LoVo (cell line): Measurements from ENCODE around the gene NIPAL3.
A peak's percentile ranks its signal among the peaks of the same experiment; 100 is the strongest.

ENCODE experiments used
- DNase-seq: peaks from one replicate; pipeline ENCODE4 v3.0.0-alpha.2; 2016; ENCODE audit warnings: low spot score

Gene NIPAL3

DNA sequence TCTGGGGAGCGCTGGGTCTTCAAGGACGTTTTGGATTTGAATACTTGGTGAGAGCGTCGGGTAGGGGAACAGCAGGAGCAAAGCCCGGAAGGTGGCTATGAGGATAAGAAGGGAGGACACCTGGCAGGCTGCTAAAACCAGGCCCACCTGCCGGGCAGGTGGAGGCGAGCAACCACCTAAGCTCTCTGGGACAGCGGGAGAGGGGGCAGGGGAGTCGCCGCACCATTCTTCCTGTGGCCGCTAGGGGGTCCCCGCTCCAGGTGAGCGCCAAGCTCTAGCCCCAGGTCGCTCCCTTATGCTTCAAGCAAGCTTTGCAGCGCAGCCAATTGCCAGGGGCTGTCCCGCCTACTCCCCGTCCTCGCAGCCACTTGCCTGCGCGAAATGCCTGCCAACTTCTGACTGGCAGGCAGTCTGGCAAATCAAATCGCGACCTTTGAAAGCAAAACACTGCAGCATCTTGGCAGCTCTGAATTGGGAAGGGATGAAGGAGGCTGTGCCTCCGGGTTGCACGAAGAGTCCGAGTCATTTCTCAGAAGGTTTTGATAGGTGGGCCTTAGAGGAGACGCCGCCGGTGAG, at the start of gene NIPAL3:
NIPAL3 (plus strand) TSS at position 469 of the 576 bp plus-strand sequence. CDS start 3,746 bp downstream, outside the sequence.
- DNase-seq = peak; percentile 99

GRCh38 chr1:24366707-24367106, 48.9 kb upstream of the NIPAL3 start:
- DNase-seq = no peak

DNA sequence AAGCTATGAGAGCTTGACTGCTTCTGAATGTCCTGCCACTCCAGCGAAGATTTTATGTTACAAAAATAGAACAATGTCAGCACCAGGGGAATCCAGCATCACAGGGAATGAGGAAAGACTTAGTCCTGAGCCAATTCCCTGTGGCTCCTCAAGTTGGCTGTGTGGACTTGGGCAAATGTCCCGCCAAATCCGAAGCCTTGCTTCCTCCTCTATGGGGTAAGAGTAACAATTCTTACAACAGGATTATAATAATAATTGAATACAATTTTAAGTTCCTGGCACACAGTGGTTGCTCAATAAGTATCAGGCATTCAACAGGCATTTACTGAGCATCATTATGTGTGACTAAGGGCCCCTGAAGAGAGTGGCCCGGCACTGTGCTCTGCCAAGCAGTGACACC, 46.4 kb upstream of the NIPAL3 start:
- no peak for DNase-seq

DNA sequence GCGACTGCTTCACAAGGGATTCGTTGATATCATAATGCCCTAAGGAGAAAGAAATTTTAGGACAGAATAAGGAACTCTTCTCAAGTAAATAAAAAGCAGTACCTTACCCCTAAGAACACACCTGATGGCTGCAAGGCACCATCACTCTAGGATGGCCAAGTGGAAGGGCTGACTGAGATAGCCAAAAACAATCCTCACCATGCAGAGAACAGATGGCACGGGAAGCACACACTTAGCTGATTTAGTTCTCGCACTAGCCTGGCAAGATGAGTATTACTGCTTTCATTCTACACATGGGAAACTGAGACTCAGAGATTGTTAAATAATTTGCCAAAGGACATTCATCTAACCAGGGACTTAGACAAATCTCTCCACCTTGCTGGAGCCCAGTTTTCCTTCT, 45.8 kb upstream of the NIPAL3 start:
- DNase-seq = no peak

- no peak for DNase-seq
Measured at GRCh38 chr1:24373044-24373443, 42.6 kb upstream of the NIPAL3 start.

GRCh38 chr1:24373710-24374109, 41.9 kb upstream of the NIPAL3 start:
- DNase-seq = no peak

GRCh38 chr1:24374891-24375786, 40.5 kb upstream of the NIPAL3 start:
- DNase-seq = peak; percentile 70

GRCh38 chr1:24379733-24380315, 35.8 kb upstream of the NIPAL3 start:
- no peak for DNase-seq

DNA sequence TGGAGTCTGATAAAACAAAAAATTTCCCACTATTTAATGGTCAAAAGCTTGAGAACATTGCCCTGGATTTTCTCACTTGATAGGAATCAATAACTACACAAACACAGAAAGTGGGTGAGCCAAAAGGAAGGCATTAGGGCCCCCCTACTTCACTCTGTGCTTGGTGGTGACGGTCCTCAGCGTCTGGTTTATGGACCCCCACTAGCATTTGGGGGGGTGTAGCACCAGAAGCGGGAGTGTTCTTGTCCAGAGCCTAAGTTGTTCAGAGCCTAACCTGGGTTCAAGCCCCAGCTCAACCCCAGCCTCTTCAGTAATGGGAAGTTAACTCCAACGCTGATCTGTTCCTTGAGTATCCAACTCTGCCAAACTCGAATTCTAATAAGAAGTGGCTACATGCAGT, 35.1 kb upstream of the NIPAL3 start:
- DNase-seq = no peak

- DNase-seq = peak; percentile 55
Measured at GRCh38 chr1:24381256-24381655, 34.3 kb upstream of the NIPAL3 start.

- peak; percentile 64 for DNase-seq
Measured at GRCh38 chr1:24382165-24382577, 33.4 kb upstream of the NIPAL3 start.

GRCh38 chr1:24383381-24383940, 32.1 kb upstream of the NIPAL3 start:
- no peak for DNase-seq

- DNase-seq = peak; percentile 63
Measured at GRCh38 chr1:24384251-24385090, 31.1 kb upstream of the NIPAL3 start.

GRCh38 chr1:24385160-24385940, 30.3 kb upstream of the NIPAL3 start:
- no peak for DNase-seq

DNA sequence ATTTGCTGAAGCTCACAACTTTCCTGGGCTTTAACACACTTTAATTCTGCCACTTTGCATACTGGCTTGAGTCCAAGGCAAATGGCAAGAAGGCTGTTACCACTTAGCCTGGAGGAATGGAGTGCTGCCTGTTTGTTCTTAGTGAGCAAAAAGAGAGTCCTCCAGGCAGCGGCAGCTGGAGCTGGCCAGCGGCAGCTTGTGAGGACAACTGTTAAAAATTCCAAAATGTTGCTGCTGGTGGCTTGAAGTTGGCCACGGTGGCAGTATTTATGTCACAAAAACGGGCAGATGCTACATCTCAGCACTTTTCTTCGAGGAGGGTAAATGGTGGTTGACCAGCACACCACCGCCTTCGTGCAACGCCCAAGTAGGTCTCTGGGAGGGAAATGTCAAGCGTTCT, 29.4 kb upstream of the NIPAL3 start:
- DNase-seq = no peak

DNA sequence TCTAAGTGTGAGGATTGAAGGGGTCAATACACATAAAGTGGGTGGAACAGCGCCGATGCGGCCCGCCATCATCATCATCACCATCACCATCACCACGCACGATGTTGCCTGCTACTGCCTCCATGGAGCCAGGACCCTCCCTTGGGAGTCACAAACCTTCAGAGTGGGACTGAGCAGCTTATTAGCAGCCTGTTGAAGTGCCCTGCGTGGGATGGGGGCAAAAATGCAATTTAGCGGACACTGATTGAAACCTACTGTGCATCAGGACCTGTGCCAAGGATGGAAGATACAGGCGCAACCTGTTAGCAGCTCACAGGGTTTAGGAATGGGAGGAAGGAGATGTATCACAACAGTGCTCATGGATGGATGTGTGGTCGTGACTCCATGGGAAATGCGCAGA, 28.7 kb upstream of the NIPAL3 start:
- no peak for DNase-seq

DNA sequence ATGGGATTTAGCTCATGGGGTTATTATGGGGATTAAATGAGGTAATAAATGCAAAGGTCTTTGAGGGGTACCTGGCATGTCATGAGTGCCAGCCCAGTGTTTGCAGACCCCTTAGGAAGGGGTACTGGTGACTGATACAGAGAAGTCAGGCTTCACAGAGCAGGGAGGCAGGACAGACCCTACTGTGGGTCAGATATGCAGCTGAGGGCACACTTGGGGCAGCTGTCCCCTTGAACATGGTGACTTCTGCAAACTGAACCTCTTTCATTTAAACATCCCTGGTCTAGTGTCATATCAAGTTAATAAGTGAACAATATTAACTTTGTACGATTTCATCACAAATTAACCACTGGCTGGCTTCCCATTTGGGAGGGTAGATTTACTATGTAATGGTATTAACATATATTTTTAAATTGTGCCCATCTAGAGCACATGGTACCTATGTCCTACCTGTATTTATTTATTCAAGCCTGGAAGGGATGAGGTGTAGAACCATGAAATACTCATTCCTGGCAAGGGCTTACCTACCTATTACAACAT, 27.9 kb upstream of the NIPAL3 start:
- DNase-seq = no peak

DNA sequence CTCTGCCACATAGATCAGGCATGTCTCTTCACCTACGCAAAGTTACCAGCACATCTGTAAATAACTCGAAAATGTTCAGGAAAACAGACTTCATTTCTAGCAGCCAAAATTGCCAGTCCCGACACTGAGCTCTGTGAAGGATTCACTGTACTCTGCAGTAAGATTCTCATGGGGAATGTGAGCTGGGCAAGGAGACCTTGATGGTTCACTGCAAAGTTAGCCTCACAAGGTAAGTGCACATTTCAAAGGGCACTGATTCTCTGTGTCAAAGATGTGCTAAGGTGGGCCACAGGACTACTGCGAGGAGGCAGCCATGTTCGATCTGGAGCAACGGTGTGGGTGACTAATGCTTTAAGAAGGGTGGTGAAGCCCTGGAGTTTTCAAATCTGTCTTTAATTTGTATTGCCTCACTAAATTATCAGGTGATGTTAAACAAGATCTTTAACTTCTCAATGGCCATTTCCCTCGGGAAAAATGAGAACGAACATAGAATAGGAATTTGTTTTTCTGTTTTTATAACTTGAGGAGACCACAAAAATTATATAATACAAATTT, 27.2 kb upstream of the NIPAL3 start:
- DNase-seq = no peak

DNA sequence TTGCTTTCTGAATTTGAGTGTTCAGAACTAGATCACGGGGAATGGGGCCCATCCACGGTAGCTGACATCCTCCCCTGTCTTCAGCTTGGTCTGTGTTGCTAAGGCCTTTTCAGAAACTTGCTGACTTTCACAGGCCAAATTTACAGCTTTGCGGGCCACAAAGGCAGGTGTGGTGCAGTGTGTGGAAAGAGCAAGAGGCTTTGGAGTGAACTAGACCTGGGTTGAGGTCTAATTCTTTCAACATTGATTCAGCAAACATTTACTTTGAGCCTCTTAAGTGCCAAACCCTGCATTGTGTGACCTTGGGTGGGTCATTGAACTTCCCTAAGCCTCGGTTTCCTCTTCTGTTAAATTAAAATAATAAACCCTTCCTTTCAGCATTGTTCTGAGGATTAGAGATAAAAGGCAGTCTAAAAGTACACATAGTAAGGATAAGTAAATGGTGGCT, 26.3 kb upstream of the NIPAL3 start:
- DNase-seq = peak; percentile 20
